Parathyroid adenoma (tissue), 2 donors: ENCODE results near the gene IFNA17.
"Not testable (repeated sequence)": the region's sequence is repeated elsewhere in the genome, so short reads cannot be mapped to it uniquely, and the experiment has no call there.

Experiments used
- H2AFZ ChIP-seq: fragments of 300-600 bp; sonication (generic); one replicate; pipeline ENCODE4 v1.7.0; 2017; ENCODE audit warnings: antibody characterized with exemption, mild to moderate bottlenecking
- H3K27ac ChIP-seq: fragments of 300-600 bp; sonication (generic); one replicate; pipeline ENCODE4 v1.7.0; 2017
- H3K27me3 ChIP-seq: fragments of 300-600 bp; sonication (generic); one replicate; pipeline ENCODE4 v1.7.0; 2017; ENCODE audit warnings: low read length; ENCODE audit not compliant: control insufficient read depth, insufficient read depth
- H3K36me3 ChIP-seq: fragments of 300-600 bp; sonication (generic); one replicate; pipeline ENCODE4 v1.7.0; 2017; ENCODE audit warnings: low read length; ENCODE audit not compliant: control insufficient read depth, insufficient read depth
- H3K4me1 ChIP-seq: fragments of 300-600 bp; sonication (generic); one replicate; pipeline ENCODE4 v1.7.0; 2017; ENCODE audit warnings: control low read depth
- H3K4me2 ChIP-seq: fragments of 300-600 bp; sonication (generic); one replicate; pipeline ENCODE4 v1.7.0; 2017; ENCODE audit warnings: low read length
- H3K4me3 ChIP-seq: fragments of 300-600 bp; sonication (generic); one replicate; pipeline ENCODE4 v1.7.0; 2017; ENCODE audit warnings: low read depth, low read length
- H3K79me2 ChIP-seq: fragments of 300-600 bp; sonication (generic); one replicate; pipeline ENCODE4 v1.7.0; 2017; ENCODE audit warnings: control low read depth
- H3K9ac ChIP-seq: fragments of 300-600 bp; sonication (generic); one replicate; pipeline ENCODE4 v1.7.0; 2017; ENCODE audit warnings: mild to moderate bottlenecking
- H3K9me3 ChIP-seq: fragments of 300-600 bp; sonication (generic); one replicate; pipeline ENCODE4 v1.7.0; 2017; ENCODE audit warnings: low read length; ENCODE audit not compliant: control insufficient read depth
- TF ChIP-seq, protein P1 (sequence below): fragments of 300-600 bp; sonication (generic); IDR thresholded peaks from one replicate; pipeline ENCODE4 v1.7.0; 2017; ENCODE audit warnings: antibody characterized with exemption, mild to moderate bottlenecking
- donor health status: primary hyperparathyroidism.

The IFNA17 gene

GRCh38 chr9:21251190-21251589 lies 23.2 kb upstream of the IFNA17 start:
- Histone ChIP-seq H3K4me3 (no peak overlapping the region), H3K4me1 (no peaks in the 10 kb centered on the region), H2AFZ (no peak overlapping the region), H3K79me2 (no peaks in the 10 kb centered on the region), H3K27ac (no peak overlapping the region), H3K9ac (no peak overlapping the region), H3K9me3 (no peaks in the 10 kb centered on the region), H3K4me2 (no peak overlapping the region), H3K27me3 (no peaks in the 10 kb centered on the region), H3K36me3 (no peaks in the 10 kb centered on the region)
- TF ChIP-seq, protein P1, sequence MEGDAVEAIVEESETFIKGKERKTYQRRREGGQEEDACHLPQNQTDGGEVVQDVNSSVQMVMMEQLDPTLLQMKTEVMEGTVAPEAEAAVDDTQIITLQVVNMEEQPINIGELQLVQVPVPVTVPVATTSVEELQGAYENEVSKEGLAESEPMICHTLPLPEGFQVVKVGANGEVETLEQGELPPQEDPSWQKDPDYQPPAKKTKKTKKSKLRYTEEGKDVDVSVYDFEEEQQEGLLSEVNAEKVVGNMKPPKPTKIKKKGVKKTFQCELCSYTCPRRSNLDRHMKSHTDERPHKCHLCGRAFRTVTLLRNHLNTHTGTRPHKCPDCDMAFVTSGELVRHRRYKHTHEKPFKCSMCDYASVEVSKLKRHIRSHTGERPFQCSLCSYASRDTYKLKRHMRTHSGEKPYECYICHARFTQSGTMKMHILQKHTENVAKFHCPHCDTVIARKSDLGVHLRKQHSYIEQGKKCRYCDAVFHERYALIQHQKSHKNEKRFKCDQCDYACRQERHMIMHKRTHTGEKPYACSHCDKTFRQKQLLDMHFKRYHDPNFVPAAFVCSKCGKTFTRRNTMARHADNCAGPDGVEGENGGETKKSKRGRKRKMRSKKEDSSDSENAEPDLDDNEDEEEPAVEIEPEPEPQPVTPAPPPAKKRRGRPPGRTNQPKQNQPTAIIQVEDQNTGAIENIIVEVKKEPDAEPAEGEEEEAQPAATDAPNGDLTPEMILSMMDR, result no peak

DNA sequence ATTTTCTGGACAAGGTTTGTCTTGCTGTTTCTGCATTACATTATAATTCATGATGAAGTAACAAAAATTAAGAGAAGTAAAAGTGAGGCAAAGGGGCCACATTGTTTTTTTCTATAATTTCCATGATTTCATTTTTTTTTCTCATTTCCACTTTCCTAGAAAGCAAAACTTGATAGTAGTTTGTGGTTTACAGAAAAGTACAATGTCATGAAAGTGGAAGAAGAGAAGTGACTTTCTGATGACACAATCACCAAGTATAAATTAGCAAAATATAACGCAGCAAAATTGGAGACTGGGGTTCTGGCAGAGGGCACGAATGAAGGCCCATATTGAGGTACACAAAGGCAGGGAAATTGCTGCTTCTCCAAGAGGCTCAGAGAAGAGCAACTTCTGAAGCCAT lies 16.8 kb upstream of the IFNA17 start:
- H3K36me3 ChIP-seq, result no peaks in the 10 kb centered on the region
- H3K4me2 ChIP-seq, result no peak overlapping the region
- TF ChIP-seq, protein P1, result no peak
- no peak overlapping the region for H3K9ac ChIP-seq
- no peak overlapping the region for H3K27ac ChIP-seq
- no peaks in the 10 kb centered on the region for H3K27me3 ChIP-seq
- no peak overlapping the region for H3K4me3 ChIP-seq
- H3K4me1 ChIP-seq, result no peaks in the 10 kb centered on the region
- no peaks in the 10 kb centered on the region for H3K79me2 ChIP-seq
- H3K9me3 ChIP-seq, result no peaks in the 10 kb centered on the region
- no peak overlapping the region for H2AFZ ChIP-seq

GRCh38 chr9:21239911-21240310 lies 11.9 kb upstream of the IFNA17 start, which contains the start of gene IFNA14:
TSS of gene IFNA14 (minus strand) at chr9:21240005. CDS start at chr9:21239935, 70 bp downstream.
- Histone ChIP-seq H2AFZ (no peak within 1 kb of the TSS), H3K4me1 (no peaks in the 10 kb centered on the region), H3K9me3 (no peaks in the 10 kb centered on the region), H3K9ac (no peak within 1 kb of the TSS), H3K4me2 (no peak within 1 kb of the TSS), H3K36me3 (no peaks in the 10 kb centered on the region), H3K27ac (no peak within 1 kb of the TSS), H3K27me3 (no peaks in the 10 kb centered on the region), H3K79me2 (no peaks in the 10 kb centered on the region), H3K4me3 (no peak within 1 kb of the TSS)
- TF ChIP-seq, protein P1, result no peak

DNA sequence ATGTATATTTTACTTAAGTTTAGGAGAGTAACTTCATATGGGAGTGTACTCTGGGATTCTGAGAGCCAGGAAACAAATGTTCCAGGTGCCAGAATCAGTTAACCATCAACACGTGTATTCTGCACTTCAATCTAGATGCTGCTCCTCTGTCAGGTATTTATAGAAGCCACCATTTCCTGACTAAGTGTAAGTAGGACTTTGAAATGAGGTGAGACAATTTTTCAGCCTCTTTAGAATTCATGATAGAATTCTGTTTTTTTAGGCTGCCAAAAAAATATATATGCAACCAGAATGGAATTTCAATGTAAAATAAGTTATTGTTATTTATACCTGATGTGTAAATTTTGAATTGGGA lies 8.3 kb upstream of the IFNA17 start:
- not testable (repeated sequence) for H3K79me2 ChIP-seq, H3K4me3 ChIP-seq, H3K4me1 ChIP-seq, H3K36me3 ChIP-seq, H3K9me3 ChIP-seq, H3K9ac ChIP-seq, H2AFZ ChIP-seq, H3K27me3 ChIP-seq, H3K4me2 ChIP-seq, H3K27ac ChIP-seq

DNA sequence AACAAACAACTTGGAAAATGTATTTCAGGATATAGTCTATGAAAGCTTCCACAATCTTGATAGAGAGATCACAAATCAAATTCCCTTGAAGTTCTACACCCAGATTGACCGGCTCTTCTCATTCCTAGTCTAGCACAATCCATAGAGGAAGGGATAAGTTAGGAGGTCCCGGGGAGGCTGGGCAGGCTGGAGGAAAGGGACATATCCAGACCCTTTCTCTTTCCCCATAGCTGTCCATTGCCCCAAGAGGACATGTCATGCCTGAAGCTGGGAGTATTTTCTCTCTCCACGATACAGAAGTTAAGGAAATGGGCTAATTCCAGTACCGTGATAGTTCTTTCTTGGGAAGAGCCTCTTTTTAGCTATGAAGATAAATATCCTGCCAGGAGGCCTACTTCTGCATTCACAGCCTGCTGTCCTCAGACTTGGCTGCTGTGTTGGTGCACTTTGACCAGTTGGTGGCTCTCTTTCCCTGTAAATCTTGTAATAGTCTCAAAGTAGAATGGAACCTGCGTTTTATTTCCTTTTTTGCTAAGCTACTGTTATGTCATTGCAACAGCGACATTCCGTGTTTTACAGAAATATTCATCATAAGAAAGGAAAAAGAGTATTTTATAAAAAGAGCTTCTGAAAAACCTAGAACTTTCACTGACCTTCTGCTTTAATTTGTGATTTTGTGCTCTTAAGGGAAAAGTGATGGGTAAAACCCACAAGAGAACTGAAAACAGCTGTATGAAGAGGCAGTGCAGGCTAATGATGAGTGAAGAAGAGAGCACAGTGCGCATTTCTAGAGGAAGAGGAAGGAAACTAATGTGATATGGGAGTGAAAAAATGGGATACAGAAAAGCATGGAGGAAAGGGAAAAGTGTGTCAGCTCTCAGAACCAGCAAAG lies 7.7 kb upstream of the IFNA17 start:
- not testable (repeated sequence) for H3K36me3 ChIP-seq

More for the DNA sequence above, 7.7 kb upstream of the IFNA17 start:
- not testable (repeated sequence) for H3K9me3 ChIP-seq, H3K4me3 ChIP-seq, H3K27me3 ChIP-seq, H3K27ac ChIP-seq, H3K4me1 ChIP-seq, H3K79me2 ChIP-seq, H3K4me2 ChIP-seq, H3K9ac ChIP-seq, H2AFZ ChIP-seq
